OCI-LY1 (cell line): ENCODE results near the gene CCDC57.

Experiments
- CTCF ChIP-seq: fragments of 200-600 bp; sonication (generic), shearing (Covaris generic); IDR thresholded peaks from 2 replicates; pipeline ENCODE4 v1.5.1; 2017; ENCODE audit warnings: mild to moderate bottlenecking, antibody characterized with exemption, low read length, moderate library complexity, mixed read lengths
- EZH2 ChIP-seq: fragments of 200-600 bp; sonication (generic), shearing (Covaris generic); IDR thresholded peaks from 2 replicates; pipeline ENCODE4 v1.8.0; 2017; ENCODE audit warnings: borderline replicate concordance, mixed run types, mild to moderate bottlenecking, antibody characterized with exemption, low read length, moderate library complexity, mixed read lengths

- no peak for TF ChIP-seq EZH2
- no peak for TF ChIP-seq CTCF
Observed at GRCh38 chr17:82248815-82249674, 36.4 kb upstream of the CCDC57 start.
